Islet precursor cell (in vitro differentiated cells): ENCODE results near the gene INO80B.

Source experiments
- DNase-seq: peaks from one replicate; pipeline ENCODE4 v3.0.0-alpha.2; 2018

Gene INO80B

DNA sequence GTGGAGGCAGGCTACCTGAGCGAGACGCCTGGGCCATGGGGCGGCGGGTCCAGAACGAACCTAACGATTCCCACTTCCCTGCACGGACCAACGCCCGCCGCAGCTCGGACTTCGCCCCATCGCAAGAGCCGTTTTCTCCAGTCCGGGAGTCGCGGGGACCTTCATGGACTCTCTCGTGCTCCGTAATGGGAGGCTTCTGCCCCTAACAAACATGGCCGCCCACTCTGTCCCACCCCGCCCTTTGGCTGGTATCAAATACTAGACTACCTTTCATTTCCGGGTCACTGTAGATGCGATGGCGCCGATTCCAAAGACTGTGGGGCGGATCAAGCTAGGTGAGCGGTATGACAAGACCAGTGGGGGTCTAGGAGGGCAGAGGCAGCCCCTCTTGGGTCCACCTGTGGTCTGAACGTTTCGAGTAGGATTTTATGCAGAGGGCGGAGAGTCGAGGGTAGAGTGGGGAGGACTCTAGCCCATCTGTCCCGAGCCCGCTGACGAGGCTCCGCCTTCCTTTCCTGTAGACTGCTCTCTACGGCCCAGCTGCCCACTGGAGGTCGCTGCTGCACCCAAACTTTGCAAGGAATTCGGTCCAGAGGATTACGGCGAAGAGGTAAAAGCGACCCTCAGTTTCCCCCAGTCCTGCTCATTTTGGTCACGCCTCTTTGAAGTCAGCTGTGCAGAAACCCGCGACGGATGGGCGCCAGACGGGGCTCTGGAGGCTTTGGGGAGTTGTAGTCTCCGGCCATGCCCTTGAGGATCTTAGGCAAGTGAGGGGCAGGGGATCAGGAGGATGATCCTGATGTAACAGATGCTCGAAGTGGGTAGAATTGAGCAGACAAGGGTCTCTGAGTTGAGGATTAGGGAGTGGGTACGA is 28.2 kb downstream of the INO80B start, which contains the start of the genes CCDC142 and TTC31:
TSS of gene CCDC142 (minus strand) at position 198 of the 874 bp plus-strand sequence. CDS start at position 37, 161 bp downstream.
TSS of gene TTC31 (plus strand) at position 281 of the 874 bp plus-strand sequence. CDS start at position 296, 15 bp downstream.
- peak; percentile 97 for DNase-seq

DNA sequence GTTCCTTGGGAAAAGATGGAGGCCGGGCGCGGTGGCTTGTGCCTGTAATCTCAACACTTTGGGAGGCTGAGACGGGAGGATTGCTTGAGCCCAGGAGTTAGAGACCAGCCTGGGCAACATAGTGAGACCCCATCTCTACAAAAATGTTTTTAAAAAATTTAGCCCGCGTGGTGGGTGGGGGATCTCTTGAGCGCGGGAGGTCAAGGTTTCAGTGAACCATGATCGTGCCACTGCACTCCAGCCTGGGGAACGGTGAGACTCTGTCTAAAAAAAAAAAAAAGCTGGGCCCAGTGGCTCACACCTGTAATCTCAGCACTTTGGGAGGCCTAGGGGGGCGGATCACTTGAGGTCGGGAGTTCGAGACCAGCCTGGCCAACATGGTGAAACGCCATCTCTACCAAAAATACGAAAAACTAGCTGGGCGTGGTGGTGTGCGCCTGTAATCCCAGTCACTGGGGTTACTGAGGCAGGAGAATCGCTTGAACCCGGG is 28.8 kb downstream of the INO80B start:
- peak; percentile 31 for DNase-seq

- DNase-seq, result no peak
Measured at GRCh38 chr2:74486141-74486540, 31.3 kb downstream of the INO80B start.

DNA sequence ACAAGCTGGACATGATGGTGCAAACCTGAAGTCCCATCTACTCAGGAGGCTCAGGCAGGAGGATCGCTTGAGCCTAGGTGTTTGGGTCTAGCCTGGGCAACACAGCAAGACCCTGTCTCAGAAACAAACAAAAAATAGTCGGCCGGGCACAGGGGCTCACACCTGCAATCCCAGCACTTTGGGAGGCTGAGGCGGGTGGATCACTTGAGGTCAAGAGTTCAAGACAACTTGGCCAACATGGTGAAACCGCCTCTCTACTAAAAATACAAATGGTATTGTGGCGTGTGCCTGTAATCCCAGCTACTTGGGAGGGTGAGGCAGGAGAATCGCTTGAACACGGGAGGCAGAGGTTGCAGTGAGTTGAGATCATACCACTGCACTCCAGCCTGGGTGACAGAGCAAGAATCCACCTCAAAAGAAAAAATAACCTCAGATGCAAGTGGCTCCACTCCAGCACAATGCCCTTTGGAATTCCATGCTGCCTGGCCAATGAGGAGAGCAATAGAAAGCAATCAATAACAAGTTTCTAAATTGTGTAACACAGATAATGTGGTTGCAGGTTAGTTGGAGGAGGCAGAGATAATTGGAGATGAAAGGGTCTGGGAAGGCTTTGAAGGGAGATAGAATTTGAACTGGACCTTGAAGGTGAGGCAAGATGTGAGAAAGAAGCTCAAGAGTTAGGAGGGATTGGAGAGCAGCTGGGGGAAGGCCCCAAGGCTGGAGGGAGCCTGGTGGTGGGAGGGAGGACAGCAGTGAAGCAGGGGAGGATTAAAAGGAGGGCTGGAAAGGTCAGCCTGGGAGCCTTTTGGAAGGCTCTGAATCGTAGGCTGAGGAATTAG is 34.0 kb downstream of the INO80B start:
- DNase-seq, result no peak

GRCh38 chr2:74489906-74490305 is 35.0 kb downstream of the INO80B start:
- no peak for DNase-seq

GRCh38 chr2:74491648-74492544 is 37.0 kb downstream of the INO80B start:
- no peak for DNase-seq

GRCh38 chr2:74493546-74493945 is 38.7 kb downstream of the INO80B start:
- no peak for DNase-seq

DNA sequence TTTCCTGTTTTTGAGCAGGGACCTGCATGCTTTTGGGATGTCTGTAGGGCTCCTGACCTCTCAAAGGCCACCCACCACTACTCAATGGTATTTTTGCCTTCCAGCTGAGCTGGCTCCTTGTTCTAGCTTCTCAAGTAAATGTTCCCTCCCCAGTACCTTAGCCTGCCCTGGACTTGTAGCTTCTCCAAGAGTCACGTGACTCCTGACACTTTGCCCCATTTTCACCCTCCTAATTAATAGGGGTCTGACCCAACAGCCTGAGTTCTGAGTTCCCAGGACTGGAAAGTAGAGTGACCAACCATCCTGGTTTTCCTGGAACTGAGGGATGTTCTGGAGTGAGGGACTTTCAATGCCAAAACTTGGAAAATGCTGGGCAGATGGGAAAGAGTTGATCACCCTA is 40.6 kb downstream of the INO80B start:
- DNase-seq, result peak; percentile 35

DNA sequence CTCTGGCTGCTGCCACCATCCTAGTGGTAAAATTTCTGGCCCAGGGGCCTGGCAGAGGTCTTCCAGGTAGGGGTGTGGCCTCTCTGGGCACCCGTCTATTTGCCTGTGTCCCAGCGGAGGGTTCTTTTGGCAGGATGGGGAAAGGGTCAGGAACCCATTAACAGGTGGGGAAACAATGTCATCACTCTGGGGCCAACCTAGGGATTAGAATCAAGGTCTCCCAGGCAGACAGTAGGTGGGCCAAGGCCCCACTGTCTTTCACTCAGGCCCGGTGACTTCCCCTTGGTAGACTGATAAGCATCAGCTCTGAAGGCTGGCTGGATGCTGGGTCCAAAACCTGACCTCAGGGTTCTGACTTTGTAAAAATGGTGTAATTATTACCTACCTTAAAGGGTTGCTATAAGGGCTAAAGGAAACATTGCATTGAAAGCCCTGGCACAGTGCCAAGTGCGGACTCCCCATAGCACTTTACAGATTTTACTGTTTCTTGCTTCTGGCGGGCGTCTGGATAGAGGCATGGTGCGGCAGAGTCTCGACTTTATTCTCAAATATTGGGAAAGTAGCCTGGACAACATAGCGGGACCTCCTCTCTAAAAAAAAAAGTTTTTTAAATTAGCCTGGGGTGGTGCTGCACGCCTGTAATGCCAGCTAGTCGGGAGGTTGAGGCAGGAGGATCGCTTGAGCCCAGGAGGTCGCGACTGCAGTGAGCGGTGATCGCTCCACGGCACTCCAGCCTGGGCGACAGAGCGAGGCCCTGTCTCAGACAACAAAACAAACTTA is 42.3 kb downstream of the INO80B start:
- peak; percentile 38 for DNase-seq

- peak; percentile 77 for DNase-seq
Measured at GRCh38 chr2:74497777-74498499, 43.1 kb downstream of the INO80B start.

DNA sequence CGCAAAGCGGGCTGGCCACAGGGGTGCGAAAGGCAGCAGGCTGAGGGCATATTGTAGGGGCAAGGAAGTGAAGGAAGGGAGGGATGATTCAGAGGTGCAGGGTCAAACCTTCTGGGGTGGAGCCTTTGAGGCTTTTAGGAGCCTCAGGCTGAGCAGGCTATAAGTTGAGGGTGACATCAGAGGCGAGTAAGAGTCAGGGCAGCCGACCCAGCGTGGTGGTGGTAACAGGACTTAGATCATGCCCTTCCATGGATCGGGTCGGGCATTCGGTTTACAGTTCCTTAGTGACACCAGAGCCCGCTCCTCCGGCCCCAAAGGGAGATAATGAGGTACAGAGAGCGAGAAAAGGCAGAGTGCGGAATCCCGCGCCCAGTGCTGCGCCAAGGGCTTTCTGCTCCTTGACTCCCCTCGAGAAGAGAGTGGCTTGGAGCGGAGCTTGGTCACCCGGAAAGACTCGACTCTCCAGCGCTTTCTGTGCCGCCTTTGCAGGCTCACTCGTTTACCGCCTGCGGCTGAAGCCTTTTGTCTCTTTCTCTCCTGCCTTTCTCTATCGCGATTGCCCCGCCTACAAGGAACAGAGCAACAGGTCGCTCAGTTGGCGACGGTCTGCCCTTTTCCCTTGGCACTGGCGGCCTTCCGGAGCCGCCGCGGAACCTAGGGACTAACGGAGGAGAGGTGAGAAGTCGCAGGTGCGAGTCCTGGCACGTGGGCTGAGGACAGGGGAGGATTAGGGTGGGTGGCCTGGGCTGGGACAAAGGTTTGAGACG is 43.8 kb downstream of the INO80B start:
- DNase-seq, result peak; percentile 73

- DNase-seq, result peak; percentile 70
Measured at GRCh38 chr2:74499267-74499939, 44.5 kb downstream of the INO80B start, which contains the start of gene LBX2. Gene LBX2 (minus strand): TSS chr2:74499603. CDS start chr2:74499537, 66 bp downstream.

GRCh38 chr2:74499940-74500577 is 45.2 kb downstream of the INO80B start:
- DNase-seq, result no peak

GRCh38 chr2:74500578-74500946 is 45.7 kb downstream of the INO80B start:
- DNase-seq, result no peak

DNA sequence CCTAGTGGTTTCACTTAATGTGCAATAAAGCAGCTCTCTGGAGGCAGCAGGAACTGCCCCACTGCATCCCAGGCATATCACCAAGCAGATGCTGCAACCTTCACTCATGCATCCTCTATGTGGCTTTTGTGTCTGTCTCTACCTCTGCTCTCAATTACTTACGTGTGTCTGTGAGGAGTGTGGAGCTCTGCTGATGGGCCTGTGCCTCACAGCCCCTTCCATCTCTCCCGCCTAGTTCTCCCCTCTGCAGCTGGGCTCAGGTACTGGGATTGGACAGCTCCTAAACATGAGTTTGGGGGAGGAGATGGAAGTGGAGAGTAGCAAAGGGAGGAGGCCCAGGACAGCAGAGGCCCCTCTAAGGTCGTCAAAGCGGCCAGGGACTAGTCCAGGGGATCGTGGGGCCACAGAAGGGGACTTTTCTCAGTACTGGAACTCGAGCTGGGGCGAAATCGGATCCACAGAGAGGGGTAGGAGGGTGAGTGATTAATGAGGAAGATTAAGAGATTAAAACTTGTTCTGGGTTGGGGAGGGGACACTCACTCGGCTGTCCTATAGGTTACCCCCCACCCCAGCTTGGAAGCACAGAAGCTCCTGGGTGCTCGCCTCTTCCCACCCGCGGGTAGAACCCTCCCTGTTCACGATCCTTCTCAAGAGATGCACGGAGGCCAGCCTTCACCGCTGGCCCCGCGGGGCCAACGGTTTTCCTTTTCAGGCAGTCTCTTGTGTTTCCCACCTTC is 46.6 kb downstream of the INO80B start:
- DNase-seq, result peak; percentile 69

DNA sequence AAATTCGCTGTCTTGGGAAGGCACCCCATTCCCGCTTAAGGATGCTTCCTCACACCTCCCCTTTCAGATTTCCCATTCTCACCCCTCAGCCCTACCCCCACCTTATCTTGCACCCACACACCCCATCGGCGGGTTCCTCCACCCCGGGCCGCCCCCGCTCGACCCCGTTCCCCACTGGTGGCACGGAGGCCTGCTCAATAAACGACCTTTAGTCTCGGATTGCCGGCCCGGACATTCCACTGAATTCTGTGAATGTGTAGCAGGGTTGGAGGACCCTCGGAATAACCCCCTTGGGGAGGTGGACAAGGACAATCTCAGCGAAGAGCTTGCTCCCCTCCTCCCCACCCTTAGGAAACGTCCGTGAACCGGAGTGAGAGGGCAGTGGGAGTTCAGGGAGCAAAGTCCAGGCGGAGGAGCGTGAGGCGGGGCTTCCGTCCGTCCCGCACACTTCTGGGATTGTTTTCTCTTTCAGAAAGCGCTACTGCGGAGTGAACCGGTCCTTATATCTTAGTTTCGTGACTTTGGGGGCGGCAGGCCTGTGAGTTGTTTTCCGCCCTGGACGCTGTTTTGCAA is 47.3 kb downstream of the INO80B start:
- DNase-seq, result no peak

DNA sequence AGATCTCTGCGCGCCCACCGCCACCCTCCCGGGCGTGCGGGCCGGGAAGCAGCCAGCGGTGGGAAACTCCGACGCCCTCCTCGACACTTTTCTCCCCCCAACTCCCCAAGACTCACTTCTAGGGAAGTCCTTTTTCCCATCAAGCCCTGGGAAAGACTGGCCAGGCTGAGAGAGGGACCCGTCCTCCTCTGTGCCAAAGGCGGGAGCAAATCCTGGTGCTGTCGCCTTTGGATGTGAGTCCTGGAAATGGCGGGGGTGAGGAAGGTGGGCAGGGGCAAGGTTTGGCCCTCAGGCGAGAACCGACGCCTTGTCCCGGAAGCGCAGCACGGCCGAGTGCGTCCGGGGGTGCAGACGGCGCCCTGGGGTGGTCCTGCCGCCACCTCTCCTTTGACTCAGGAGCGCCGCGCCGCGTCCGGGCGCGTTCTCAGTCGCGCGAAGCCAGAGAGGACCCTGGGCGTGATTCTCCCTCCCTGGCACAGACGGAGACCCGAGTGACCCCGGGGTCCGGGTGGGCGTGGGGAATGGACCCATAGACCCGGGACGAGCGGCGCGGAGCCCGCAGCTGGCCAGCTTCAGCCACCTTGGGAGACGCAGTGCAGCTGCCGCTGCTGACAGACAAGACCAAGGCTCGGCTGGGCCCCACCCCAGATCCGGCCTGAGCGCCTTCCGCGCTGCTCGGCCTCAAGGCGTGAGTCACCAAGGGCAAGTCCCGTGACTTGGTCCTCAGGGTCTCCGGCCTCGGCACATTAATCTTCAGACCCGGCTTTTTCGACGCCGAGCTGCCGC is 48.0 kb downstream of the INO80B start:
- DNase-seq, result peak; percentile 97
